Measurements from ENCODE around the gene RUVBL2.

RUVBL2 gene

DNA sequence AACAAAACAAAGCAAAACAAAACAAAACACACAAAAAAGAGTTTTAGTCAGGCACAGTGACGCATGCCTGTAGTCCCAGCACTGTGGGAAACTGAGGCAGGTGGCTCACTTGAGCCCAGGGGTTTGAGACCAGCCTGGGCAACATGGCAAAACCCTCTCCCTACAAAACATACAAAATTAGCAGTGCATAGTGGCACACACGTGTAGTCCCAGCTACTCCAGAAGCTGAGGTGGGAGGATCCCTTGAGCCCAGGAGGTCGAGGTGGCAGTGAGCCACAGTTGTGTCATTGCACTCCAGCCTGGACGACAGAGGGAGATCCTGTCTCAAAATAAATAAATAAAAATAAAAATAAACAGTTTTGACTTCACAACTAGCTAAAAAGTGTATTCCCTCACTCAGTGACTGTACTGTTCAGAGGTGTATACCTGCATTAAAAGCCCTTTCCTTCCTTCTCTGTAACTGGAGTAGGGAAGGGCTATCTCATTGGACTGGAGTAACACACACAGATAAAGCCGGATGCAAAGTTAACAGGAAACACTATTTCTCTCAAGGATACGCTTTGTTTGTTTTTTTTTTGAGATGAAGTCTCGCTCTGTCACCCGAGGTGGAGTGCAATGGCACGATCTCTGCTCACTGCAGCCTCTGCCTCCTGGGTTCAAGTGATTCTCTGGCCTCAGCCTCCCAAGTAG lies 42.7 kb upstream of the RUVBL2 start:
- H3K4me3 ChIP-seq (ENCODE audit: low read depth, low read length), result no peak overlapping the region
- TF ChIP-seq CTCF (conservative IDR thresholded peaks at IDR 0.05; ENCODE audit: low read depth, low read length), result no peak
- no peak for DNase-seq (ENCODE audit: low read depth)

DNA sequence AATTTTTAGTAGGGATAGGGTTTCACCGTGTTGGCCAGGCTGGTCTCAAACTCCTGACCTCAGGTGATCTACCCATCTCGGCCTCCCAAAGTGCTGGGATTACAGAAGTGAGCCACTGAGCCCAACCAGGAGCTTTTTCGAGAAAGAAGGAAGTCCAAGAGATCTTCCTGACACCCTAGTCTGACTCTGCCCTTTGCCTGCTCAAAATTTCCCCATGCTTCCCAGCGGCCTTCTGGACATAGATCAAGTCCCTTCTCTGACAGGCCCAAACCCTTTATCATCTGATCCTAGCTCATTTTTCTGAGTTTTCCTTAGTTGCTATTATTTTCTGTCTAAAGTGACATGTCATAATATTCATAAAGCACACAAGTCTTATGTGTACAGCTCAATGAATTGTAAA lies 40.5 kb upstream of the RUVBL2 start:
- no peak overlapping the region for H3K4me3 ChIP-seq (ENCODE audit: low read depth, low read length)
- no peak for TF ChIP-seq CTCF (conservative IDR thresholded peaks at IDR 0.05; ENCODE audit: low read depth, low read length)
- no peak for DNase-seq (ENCODE audit: low read depth)

GRCh38 chr19:48953990-48954594 lies 39.6 kb upstream of the RUVBL2 start:
- peak overlapping the region; percentile 95 for H3K4me3 ChIP-seq (ENCODE audit: low read depth, low read length)
- DNase-seq (ENCODE audit: low read depth), result no peak
- no peak for TF ChIP-seq CTCF (conservative IDR thresholded peaks at IDR 0.05; ENCODE audit: low read depth, low read length)

DNA sequence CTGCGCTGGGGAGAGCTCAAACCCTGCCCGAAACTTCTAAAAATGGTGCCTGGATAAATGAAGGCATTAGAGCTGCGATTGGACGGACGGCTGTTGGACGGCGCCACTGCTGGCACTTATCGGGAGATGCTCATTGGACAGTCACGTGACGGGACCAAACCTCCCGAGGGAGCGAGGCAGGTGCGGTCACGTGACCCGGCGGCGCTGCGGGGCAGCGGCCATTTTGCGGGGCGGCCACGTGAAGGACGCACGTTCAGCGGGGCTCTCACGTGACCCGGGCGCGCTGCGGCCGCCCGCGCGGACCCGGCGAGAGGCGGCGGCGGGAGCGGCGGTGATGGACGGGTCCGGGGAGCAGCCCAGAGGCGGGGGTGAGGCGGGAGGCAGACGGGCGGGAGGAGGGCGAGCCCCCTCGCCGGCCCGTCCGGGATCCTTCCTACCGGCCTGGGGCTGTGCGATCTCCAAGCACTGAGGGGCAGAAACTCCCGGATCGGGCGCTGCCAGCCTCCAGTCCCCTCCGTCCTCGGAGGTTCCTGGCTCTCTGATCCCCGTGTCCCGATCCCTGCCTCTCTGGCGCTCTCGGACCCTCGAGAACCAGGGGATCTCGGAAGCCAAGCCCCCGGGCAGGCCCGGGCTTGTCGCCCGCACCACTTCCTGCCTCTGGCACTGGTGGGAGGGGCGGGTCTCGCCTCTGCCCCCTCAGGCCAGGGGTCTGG lies 38.9 kb upstream of the RUVBL2 start, which contains the start of gene BAX:
Gene BAX, plus strand, starts transcription at position 281 of the 713 bp plus-strand sequence. Its CDS starts 54 bp downstream, at position 335.
- TF ChIP-seq CTCF (conservative IDR thresholded peaks at IDR 0.05; ENCODE audit: low read depth, low read length), result peak; percentile 9

DNA sequence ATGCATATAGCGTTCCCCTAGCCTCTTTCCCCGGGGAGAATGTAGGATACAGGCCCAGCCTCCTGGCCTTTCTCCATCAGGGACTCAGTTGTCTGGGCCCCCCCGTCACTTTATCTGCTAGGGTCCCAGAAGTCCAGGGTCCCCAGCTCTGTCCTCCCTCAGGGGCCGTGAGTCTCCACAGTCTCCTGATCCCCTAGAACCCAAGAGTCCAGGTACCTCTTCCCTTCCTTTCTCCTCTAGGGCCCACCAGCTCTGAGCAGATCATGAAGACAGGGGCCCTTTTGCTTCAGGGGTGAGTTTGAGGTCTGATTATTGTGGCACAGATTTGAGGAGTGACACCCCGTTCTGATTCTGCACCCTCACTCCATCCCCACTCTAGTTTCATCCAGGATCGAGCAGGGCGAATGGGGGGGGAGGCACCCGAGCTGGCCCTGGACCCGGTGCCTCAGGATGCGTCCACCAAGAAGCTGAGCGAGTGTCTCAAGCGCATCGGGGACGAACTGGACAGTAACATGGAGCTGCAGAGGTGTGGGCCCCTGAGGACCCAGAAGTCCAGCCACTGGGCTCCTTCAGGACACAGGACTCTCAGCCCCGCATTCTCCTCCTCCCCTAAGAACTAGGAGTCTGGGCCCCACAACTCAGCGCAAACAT lies 38.3 kb upstream of the RUVBL2 start:
- no peak for TF ChIP-seq CTCF (conservative IDR thresholded peaks at IDR 0.05; ENCODE audit: low read depth, low read length)
- DNase-seq (ENCODE audit: low read depth), result no peak
- H3K4me3 ChIP-seq (ENCODE audit: low read depth, low read length), result peak overlapping the region; percentile 95

More for the DNA sequence above, 38.9 kb upstream of the RUVBL2 start, which contains the start of gene BAX:
- peak within 1 kb of the TSS; percentile 95 for H3K4me3 ChIP-seq (ENCODE audit: low read depth, low read length)
- peak; percentile 98 for DNase-seq (ENCODE audit: low read depth)

DNA sequence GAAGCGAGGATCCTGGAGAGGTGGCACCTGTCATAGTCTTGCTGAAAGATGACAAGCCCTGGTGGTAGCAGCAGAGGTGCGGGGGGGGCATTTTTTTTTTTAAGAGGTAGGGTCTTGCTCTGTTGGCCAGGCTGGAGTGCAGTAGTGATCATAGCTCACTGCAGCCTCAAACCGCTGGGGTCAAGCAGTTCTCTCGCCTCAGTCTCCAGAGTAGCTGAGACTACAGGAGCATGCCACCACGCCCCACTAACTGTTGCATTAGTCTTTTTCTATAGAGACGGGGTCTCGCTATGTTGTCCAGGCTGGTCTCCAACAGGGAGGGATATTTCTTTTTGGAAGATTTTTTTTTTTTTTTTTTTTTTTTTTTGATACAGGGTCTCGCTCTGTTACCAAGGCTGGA lies 35.7 kb upstream of the RUVBL2 start:
- TF ChIP-seq CTCF (conservative IDR thresholded peaks at IDR 0.05; ENCODE audit: low read depth, low read length), result no peak
- no peak overlapping the region for H3K4me3 ChIP-seq (ENCODE audit: low read depth, low read length)
- no peak for DNase-seq (ENCODE audit: low read depth)

All from choroid plexus epithelial cell (primary cell).